SK-MEL-5 (cell line): ENCODE data around the gene KIFBP. TPM values are rescaled to one million over a fixed set of nuclear protein-coding genes. Genes with fewer than 3 reads are reported as not detected.

Source experiments
- DNase-seq: peaks from one replicate; pipeline ENCODE4 v3.0.0-alpha.2; 2016; ENCODE audit warnings: low read depth, low spot score
- in situ Hi-C: cut with HindIII; loops from 2 replicates; pipeline ENCODE4 v1.10.0; 2016; ENCODE audit warnings: low sequenced_read_pairs, high pct_unique_total_duplicates, low pct_unique_long_range_greater_than_20kb
- total RNA-seq: library from RNA; depleted of rRNA; stranded (reverse); fragments of >200 nt; shearing (Covaris generic); gene quantifications from 2 replicates; pipeline ENCODE4 v1.2.3, GENCODE V29; 2014; rRNA removed

KIFBP gene
- total RNA-seq, 1 experiment from 2014 or later: 18.9 TPM

- no peak for DNase-seq
- in situ Hi-C loops: no loop called here
Measured at GRCh38 chr10:69061305-69062161, 72.9 kb downstream of the KIFBP start.

GRCh38 chr10:69062901-69063300 lies 74.3 kb downstream of the KIFBP start:
- DNase-seq: no peak
- in situ Hi-C loops: no loop called here

DNA sequence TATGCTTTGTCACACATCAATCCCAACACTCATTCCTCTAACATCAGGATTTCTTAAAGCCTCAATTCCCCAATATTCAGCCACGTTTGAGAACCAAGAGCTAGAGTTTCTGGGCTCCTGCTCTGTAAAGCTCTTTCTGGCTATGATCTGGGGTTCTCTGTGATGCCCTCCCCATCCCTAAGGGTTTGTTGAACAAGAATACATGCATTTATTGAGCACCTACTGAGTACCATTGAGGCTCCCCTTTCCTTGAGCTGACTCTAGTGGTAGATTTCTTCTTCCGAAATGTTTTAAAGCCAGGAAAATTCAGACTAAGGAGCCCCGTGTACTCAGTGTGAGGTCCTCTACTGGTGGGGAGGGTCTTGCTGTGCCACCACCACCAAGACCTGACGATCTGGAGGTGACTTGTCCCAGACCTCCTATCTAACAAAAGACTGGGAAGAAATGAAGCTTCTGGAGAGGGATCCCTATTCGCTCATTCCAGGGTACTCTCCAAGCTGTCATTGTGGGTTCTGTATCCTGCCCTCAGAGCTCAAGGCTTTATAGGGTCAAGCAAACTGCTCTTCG lies 76.2 kb downstream of the KIFBP start:
- DNase-seq: no peak
- in situ Hi-C loops: no loop called here

DNA sequence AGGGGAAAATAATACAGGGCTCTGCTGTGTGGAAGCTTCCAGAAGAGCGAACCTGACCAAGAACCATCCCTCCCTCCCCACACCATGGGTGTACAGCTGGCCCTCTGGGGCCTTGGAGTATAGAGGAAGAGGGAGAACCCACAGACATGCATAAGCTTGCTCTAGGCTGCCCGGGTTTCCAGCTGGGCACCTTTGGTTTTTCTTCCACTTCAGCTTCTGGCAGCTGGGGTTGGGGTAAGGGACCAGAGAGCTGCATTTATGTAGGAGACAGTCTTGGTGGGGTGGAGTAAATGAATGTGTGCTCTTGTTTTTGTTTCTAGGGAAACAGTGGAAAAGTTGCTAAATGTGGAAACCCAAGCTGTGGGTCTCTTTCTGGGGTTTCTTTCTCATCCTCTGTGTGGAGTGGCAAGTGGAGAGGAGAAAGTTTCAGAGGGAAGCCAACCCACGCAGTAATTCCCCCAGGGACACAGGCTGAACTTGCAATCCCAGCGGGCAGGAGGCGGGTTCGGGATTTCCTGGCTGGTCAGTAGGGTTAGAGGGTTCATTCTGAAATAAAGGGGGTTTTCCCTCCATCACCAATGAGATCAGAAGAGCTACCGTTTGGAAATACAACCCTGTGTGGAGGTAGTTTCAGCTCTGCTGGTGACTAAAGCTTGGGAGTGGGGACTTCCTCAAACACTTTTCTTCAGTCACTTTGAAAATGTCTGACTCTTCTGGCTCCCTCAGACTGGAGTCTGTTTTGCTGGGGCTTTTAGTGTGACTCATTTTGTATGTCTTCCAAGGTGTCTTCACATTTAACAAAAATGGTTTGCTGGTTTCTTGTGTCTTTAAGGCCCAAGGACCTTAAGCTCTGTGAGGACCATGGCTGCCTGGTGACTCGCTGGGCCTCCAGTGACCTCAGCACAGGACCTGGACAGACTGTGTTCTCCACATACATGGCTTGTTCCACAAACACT lies 77.1 kb downstream of the KIFBP start:
- in situ Hi-C loops: no loop called here
- DNase-seq: no peak

Other genes with a start within 250 kb of the KIFBP start
- gene STOX1, start 161.3 kb upstream of the KIFBP start, total RNA-seq: 1.8 and 2.0 TPM in 2 replicates
- 34.0 and 35.1 TPM in 2 replicates for gene DDX50, start 87.5 kb upstream of the KIFBP start, total RNA-seq
- gene DDX21, start 32.6 kb upstream of the KIFBP start, total RNA-seq: 93.1 and 99.2 TPM in 2 replicates
- 3.9 and 4.8 TPM in 2 replicates for gene SRGN, start 99.3 kb downstream of the KIFBP start, total RNA-seq
- gene VPS26A, start 135.4 kb downstream of the KIFBP start, total RNA-seq: 38.7 and 39.7 TPM in 2 replicates
- 24.8 and 25.5 TPM in 2 replicates for gene SUPV3L1, start 191.4 kb downstream of the KIFBP start, total RNA-seq
- gene HKDC1, start 231.5 kb downstream of the KIFBP start, total RNA-seq: 0.29 and 0.61 TPM in 2 replicates